GM12891 (cell line): ENCODE measurements around the gene CREBRF.

Experiments
- POLR2A ChIP-seq: IDR thresholded peaks from 2 replicates; pipeline ENCODE4 v1.6.1; 2011; ENCODE audit warnings: low read depth, low read length, control low read depth
- POLR2AphosphoS5 ChIP-seq: IDR thresholded peaks from 2 replicates; pipeline ENCODE4 v1.6.1; 2011; ENCODE audit warnings: low read depth, low read length, control low read depth

DNA sequence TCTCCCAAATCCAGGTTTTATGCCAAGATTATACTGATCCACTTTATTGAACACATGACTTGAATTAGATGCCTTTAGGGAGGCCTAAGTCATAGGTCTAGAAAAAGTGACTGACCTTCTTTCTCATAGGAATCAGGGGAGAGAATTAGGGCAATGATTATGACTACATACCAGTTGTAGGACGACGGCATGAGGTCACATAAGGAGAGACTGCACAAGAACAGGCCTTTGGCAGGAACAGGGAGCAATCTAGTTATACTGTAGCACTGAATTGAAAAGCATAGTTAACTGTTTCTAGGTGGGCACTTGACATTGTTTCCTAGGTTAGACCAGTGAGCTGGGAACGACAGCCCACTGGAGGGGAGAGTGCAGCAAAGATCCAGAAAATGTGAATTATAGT, 22.7 kb downstream of the CREBRF start:
- TF ChIP-seq POLR2AphosphoS5 (no peak), POLR2A (no peak)
